Measurements from ENCODE around the gene WTAP.

- TF ChIP-seq POLR2AphosphoS5 (IDR thresholded peaks at IDR 0.05) (no peak), CTCF (IDR thresholded peaks at IDR 0.05) (no peak)
Observed at GRCh38 chr6:159746759-159747158, 19.5 kb downstream of the WTAP start.
